Loucy (cell line): Measurements from ENCODE around the gene MCF2L.

ENCODE experiments used
- H2AFZ ChIP-seq: fragments of 200-600 bp; sonication (generic); 2 replicates; pipeline ENCODE4 v1.6.0; 2016; ENCODE audit warnings: antibody characterized with exemption, mild to moderate bottlenecking, low read length, moderate library complexity
- H3F3A ChIP-seq: fragments of 200-600 bp; 2 replicates; pipeline ENCODE4 v1.6.0; 2016; ENCODE audit warnings: antibody characterized with exemption, low read depth, mild to moderate bottlenecking
- H3K27me3 ChIP-seq: fragments of 200-600 bp; sonication (generic); 2 replicates; pipeline ENCODE4 v1.6.1; 2014; ENCODE audit warnings: low read length, mild to moderate bottlenecking; ENCODE audit not compliant: insufficient read depth, poor library complexity, severe bottlenecking
- H3K36me3 ChIP-seq: fragments of 200-600 bp; sonication (generic); 2 replicates; pipeline ENCODE4 v1.6.1; 2016; ENCODE audit warnings: low read length; ENCODE audit not compliant: insufficient read depth
- H3K4me1 ChIP-seq: fragments of 200-600 bp; sonication (generic); 2 replicates; pipeline ENCODE4 v1.5.1; 2014; ENCODE audit warnings: low read length, mild to moderate bottlenecking; ENCODE audit not compliant: insufficient read depth, poor library complexity, severe bottlenecking
- H3K4me2 ChIP-seq: fragments of 200-600 bp; sonication (generic); 2 replicates; pipeline ENCODE4 v1.6.0; 2014; ENCODE audit warnings: antibody characterized with exemption, low read length, low read depth, mild to moderate bottlenecking; ENCODE audit not compliant: poor library complexity, severe bottlenecking
- H3K4me3 ChIP-seq: fragments of 200-600 bp; sonication (generic); 2 replicates; pipeline ENCODE4 v1.5.1; 2014; ENCODE audit warnings: low read length, mild to moderate bottlenecking, mixed read lengths; ENCODE audit not compliant: poor library complexity, severe bottlenecking
- H3K79me2 ChIP-seq: fragments of 200-600 bp; sonication (generic); 2 replicates; pipeline ENCODE4 v1.6.1; 2014; ENCODE audit warnings: low read length; ENCODE audit not compliant: insufficient read depth
- H3K9ac ChIP-seq: fragments of 200-600 bp; sonication (generic); 2 replicates; pipeline ENCODE4 v1.6.0; 2014; ENCODE audit warnings: mild to moderate bottlenecking, low read depth, low read length, moderate library complexity; ENCODE audit not compliant: poor library complexity, severe bottlenecking
- H3K9me2 ChIP-seq: fragments of 200-600 bp; sonication (generic); replicated peaks from 2 replicates; pipeline ENCODE4 v1.6.1; 2016; ENCODE audit warnings: low read depth, low read length, mixed read lengths
- H3K9me3 ChIP-seq: fragments of 200-600 bp; sonication (generic); 2 replicates; pipeline ENCODE4 v1.6.1; 2014; ENCODE audit warnings: mild to moderate bottlenecking, antibody characterized with exemption, low read length, low read depth; ENCODE audit not compliant: insufficient read depth
- H4K20me1 ChIP-seq: fragments of 200-600 bp; sonication (generic); 2 replicates; pipeline ENCODE4 v1.6.0; 2014; ENCODE audit warnings: antibody characterized with exemption, low read length, mild to moderate bottlenecking; ENCODE audit not compliant: insufficient read depth, poor library complexity, severe bottlenecking
- CTCF ChIP-seq: fragments of 200-600 bp; sonication (generic); conservative IDR thresholded peaks from 2 replicates; pipeline ENCODE4 v1.5.1; 2014; ENCODE audit warnings: mild to moderate bottlenecking, antibody characterized with exemption, low read length
- EZH2phosphoT487 ChIP-seq: fragments of 200-600 bp; IDR thresholded peaks from 2 replicates; pipeline ENCODE4 v1.6.1; 2018; ENCODE audit warnings: antibody characterized with exemption, mild to moderate bottlenecking, moderate library complexity, borderline replicate concordance

Gene MCF2L

GRCh38 chr13:113072376-113072775 is 103.4 kb downstream of the MCF2L start:
- Histone ChIP-seq H3F3A (no peaks in the 10 kb centered on the region), H3K9ac (no peak overlapping the region), H3K79me2 (no peaks in the 10 kb centered on the region), H3K36me3 (no peaks in the 10 kb centered on the region), H3K4me1 (no peaks in the 10 kb centered on the region), H3K4me3 (no peak overlapping the region), H3K9me3 (no peaks in the 10 kb centered on the region), H3K9me2 (no peaks in the 10 kb centered on the region), H2AFZ (no peak overlapping the region), H4K20me1 (no peaks in the 10 kb centered on the region), H3K27me3 (no peaks in the 10 kb centered on the region), H3K4me2 (no peak overlapping the region)
- no peak for TF ChIP-seq EZH2phosphoT487
- TF ChIP-seq CTCF = no peak

- Histone ChIP-seq H4K20me1 (no peaks in the 10 kb centered on the region), H3K79me2 (no peaks in the 10 kb centered on the region)
- no peak for TF ChIP-seq EZH2phosphoT487
- no peak for TF ChIP-seq CTCF
Observed at GRCh38 chr13:113073942-113074341, 104.9 kb downstream of the MCF2L start.

GRCh38 chr13:113074401-113074800 is 105.4 kb downstream of the MCF2L start:
- Histone ChIP-seq H4K20me1 (no peaks in the 10 kb centered on the region), H3K4me3 (no peak overlapping the region), H3K4me2 (no peak overlapping the region), H3K9me2 (no peaks in the 10 kb centered on the region), H3K36me3 (no peaks in the 10 kb centered on the region), H3K9me3 (no peaks in the 10 kb centered on the region), H3K79me2 (no peaks in the 10 kb centered on the region), H2AFZ (no peak overlapping the region), H3K9ac (no peak overlapping the region), H3F3A (no peaks in the 10 kb centered on the region), H3K27me3 (no peaks in the 10 kb centered on the region), H3K4me1 (no peaks in the 10 kb centered on the region)
- TF ChIP-seq EZH2phosphoT487 (no peak), CTCF (no peak)

More at GRCh38 chr13:113073942-113074341, 104.9 kb downstream of the MCF2L start:
- Histone ChIP-seq H3K9me2 (no peaks in the 10 kb centered on the region), H3K36me3 (no peaks in the 10 kb centered on the region), H3K4me2 (no peak overlapping the region), H3K9me3 (no peaks in the 10 kb centered on the region), H3K27me3 (no peaks in the 10 kb centered on the region), H3F3A (no peaks in the 10 kb centered on the region), H2AFZ (no peak overlapping the region), H3K4me1 (no peaks in the 10 kb centered on the region), H3K9ac (no peak overlapping the region), H3K4me3 (no peak overlapping the region)
